Stomach smooth muscle (tissue), 2 donors: ENCODE measurements around the gene DIPK1C.
A peak's percentile ranks its signal among the peaks of the same experiment; 100 is the strongest.

Source experiments
- H3K27ac ChIP-seq: one replicate; pipeline ENCODE4 v1.7.0; 2013; ENCODE audit warnings: mild to moderate bottlenecking, low read length, inconsistent platforms
- H3K27me3 ChIP-seq, 2 donors: one replicate each; pipeline ENCODE4 v1.7.0; 2013; ENCODE audit warnings: low read length in 2 of 2; ENCODE audit not compliant: insufficient read depth in 2 of 2, control insufficient read depth in 1 of 2
- H3K36me3 ChIP-seq, 2 donors: one replicate each; pipeline ENCODE4 v1.7.0; 2013; ENCODE audit warnings: low read length in 2 of 2; ENCODE audit not compliant: control insufficient read depth in 2 of 2, insufficient read depth in 2 of 2
- H3K4me1 ChIP-seq: one replicate; pipeline ENCODE4 v1.7.0; 2013; ENCODE audit warnings: low read length; ENCODE audit not compliant: control insufficient read depth, insufficient read depth
- H3K4me3 ChIP-seq, 2 donors: one replicate each; pipeline ENCODE4 v1.7.0; 2013; ENCODE audit warnings: low read length in 2 of 2
- H3K9ac ChIP-seq, 2 donors: one replicate each; pipeline ENCODE4 v1.7.0; 2013; ENCODE audit warnings: low read length in 2 of 2, mild to moderate bottlenecking in 1 of 2
- H3K9me3 ChIP-seq, 2 donors: one replicate each; pipeline ENCODE4 v1.7.0; 2013; ENCODE audit warnings: low read length in 2 of 2; ENCODE audit not compliant: control insufficient read depth in 2 of 2
- donor health status: healthy.
- donor health status: Pancreatic carcinoma.

The DIPK1C gene

DNA sequence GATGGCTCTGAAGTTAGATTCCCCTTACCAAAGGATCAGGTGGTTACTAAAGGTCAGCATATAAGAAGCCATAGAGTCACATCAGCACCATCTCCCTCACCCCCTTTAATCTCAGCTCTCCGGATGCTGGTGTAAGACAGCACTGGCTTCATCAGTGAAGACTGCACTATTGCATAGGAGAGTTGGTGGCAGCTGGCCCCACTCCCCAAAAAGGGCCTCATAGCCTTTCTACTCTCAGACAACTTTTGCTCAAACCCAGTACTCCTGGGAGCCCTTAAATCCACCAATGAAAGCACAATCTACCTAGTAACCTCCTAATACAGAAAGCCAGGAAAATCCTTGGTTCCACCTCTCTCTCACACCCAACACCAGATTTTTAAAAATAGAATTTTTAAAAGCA is 6.9 kb upstream of the DIPK1C start:
- Histone ChIP-seq H3K4me3 (no peak overlapping the region), H3K27ac (no peak overlapping the region), H3K36me3 (no peaks in the 10 kb centered on the region)

GRCh38 chr18:74463254-74463653 is 6.1 kb upstream of the DIPK1C start:
- no peaks in the 10 kb centered on the region for H3K4me1 ChIP-seq
- no peaks in the 10 kb centered on the region for H3K36me3 ChIP-seq
- no peak overlapping the region for H3K9ac ChIP-seq
- peaks cover 0 to 9% of the 10 kb centered on the region in 2 donors for H3K27me3 ChIP-seq
- H3K27ac ChIP-seq = no peak overlapping the region
- no peak overlapping the region for H3K4me3 ChIP-seq
- no peaks in the 10 kb centered on the region for H3K9me3 ChIP-seq

More for the DNA sequence above, 6.9 kb upstream of the DIPK1C start:
- Histone ChIP-seq H3K9me3 (no peaks in the 10 kb centered on the region), H3K27me3 (peaks cover 0 to 5% of the 10 kb centered on the region in 2 donors), H3K9ac (no peak overlapping the region), H3K4me1 (no peaks in the 10 kb centered on the region)

DNA sequence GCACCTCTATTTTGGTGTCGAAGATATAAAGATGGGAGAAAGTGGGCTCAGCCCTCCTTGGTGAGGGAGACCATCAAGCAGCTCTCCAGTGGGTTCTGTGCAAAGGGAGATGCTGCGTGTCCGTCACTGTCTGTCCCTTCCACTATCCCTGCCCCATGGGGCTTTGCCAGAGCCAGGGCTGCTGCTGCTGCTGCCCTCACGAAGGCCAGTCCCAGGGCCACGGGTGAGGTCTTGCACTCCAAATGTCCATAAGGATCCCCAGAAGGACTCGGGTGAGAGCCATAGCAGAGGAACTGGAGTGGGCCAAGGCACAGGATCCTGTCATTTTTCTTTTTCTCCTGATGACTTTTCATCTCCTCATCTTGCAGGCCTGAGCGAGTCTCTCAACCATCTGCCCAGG is 3.7 kb upstream of the DIPK1C start:
- no peaks in the 10 kb centered on the region for H3K36me3 ChIP-seq
- no peak overlapping the region for H3K9ac ChIP-seq
- no peak overlapping the region for H3K4me3 ChIP-seq
- H3K9me3 ChIP-seq = no peaks in the 10 kb centered on the region
- peaks cover 14% of the 10 kb centered on the region for H3K4me1 ChIP-seq
- H3K27me3 ChIP-seq = peaks cover 20 to 21% of the 10 kb centered on the region in 2 donors
- no peak overlapping the region for H3K27ac ChIP-seq

- Histone ChIP-seq H3K27ac (no peak overlapping the region), H3K9me3 (no peaks in the 10 kb centered on the region), H3K36me3 (no peaks in the 10 kb centered on the region), H3K9ac (no peak overlapping the region), H3K4me3 (no peak overlapping the region), H3K4me1 (peaks cover 14% of the 10 kb centered on the region), H3K27me3 (peaks cover 22 to 26% of the 10 kb centered on the region in 2 donors)
These were observed 2.8 kb upstream of the DIPK1C start for GRCh38 chr18:74459889-74460288.

DNA sequence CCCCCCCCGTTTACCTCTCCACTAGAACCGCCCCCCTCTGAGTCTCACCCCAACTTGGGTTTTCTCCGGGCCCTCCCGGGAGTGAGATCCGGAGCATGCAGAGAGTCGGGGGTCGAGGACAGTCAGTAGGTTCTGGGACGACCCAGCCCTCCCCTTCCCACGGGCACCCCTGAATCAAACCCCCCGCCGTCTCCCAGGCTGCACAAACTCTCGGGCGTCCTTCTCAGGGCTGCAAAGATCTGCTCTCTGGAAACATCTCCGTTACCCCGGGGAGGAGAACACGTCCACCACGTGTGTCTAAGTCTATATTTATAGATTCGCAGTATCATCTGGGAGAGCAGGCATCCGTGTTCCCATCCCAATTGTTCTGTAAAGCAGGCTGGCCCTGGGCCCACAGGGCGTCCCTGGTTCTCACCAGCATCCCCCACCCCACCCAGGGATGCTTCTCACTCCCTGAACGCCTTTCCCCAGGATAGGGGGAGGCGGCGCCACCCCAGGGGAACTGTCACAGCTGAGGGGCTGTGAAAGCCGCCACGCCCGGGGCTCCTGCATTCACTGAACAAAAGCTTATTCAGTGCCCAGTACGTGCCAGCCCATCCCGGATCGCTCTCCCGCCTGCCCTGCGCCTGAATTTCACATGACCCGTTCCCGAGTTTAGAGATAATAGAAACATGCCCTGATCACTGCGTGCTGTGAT is 765 bp upstream of the DIPK1C start:
- Histone ChIP-seq H3K36me3 (no peaks in the 10 kb centered on the region), H3K27ac (no peak overlapping the region), H3K4me1 (peaks cover 14% of the 10 kb centered on the region), H3K4me3 (no peak overlapping the region), H3K9me3 (no peaks in the 10 kb centered on the region), H3K9ac (no peak overlapping the region), H3K27me3 (peaks cover 32 to 41% of the 10 kb centered on the region in 2 donors)

DNA sequence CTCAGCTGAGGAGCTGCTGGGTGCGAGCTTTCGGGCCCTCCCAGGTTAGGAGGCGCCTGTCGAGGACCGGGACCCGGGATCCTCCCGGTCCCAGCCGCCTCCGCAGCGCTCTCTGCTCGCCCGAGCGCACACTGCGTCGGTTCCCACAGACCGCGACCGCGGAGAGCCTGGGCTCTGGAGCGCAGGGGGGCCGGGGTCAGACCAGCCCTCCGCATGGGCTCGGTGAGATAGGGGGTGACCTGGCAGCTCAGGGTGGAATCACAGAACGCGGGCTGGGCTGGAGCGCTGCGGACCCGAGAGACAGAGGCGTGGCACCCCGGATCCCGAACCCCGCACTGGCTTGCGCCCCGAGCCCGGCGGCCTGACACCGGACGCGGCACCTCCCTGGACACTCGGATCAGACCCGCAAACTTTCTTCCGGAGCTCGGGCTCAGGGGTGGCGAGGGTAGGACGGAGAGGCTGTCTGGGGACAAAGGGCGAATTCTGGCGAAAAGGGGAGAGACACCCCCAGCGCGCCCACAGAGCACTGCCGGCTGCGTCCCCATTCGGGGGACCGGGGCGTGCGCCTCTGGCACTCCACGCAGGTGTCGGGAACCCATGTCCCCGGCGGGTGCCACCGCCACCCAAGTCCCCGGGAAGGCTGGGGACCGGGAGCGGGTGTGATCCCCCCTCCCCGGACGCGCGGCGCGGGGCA is 612 bp downstream of the DIPK1C start:
- peak overlapping the region; percentile 1 to 62 for H3K4me3 ChIP-seq
- H3K9ac ChIP-seq = no peak overlapping the region
- H3K36me3 ChIP-seq = no peaks in the 10 kb centered on the region
- peaks cover 32 to 41% of the 10 kb centered on the region in 2 donors for H3K27me3 ChIP-seq
- H3K27ac ChIP-seq = no peak overlapping the region
- peaks cover 14% of the 10 kb centered on the region for H3K4me1 ChIP-seq
- H3K9me3 ChIP-seq = no peaks in the 10 kb centered on the region

DNA sequence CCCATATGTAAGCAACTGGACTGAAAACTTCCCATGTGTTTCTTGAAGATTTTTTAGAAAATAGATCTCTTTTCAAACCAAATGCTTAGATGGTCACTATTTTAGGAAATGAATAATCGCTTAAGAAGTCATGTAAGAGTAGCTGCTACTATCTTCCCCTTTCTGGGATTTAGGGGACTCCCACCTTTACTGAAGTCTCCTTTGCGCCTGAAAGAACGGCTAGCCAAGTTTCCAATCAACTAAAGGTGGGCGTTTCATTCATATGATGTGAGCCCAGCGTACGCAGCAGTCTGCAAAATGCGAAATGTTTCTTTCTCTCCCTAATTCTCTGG is 1.1 kb downstream of the DIPK1C start:
- peaks cover 34 to 41% of the 10 kb centered on the region in 2 donors for H3K27me3 ChIP-seq
- H3K9me3 ChIP-seq = no peaks in the 10 kb centered on the region
- H3K4me1 ChIP-seq = peaks cover 14% of the 10 kb centered on the region
- H3K36me3 ChIP-seq = no peaks in the 10 kb centered on the region
- peak overlapping the region; percentile 1 to 62 for H3K4me3 ChIP-seq
- no peak overlapping the region for H3K9ac ChIP-seq
- no peak overlapping the region for H3K27ac ChIP-seq

GRCh38 chr18:74455386-74455785 is 1.7 kb downstream of the DIPK1C start:
- no peak overlapping the region for H3K4me3 ChIP-seq
- H3K27ac ChIP-seq = no peak overlapping the region
- H3K9ac ChIP-seq = no peak overlapping the region
- no peaks in the 10 kb centered on the region for H3K9me3 ChIP-seq
- H3K36me3 ChIP-seq = no peaks in the 10 kb centered on the region
- peaks cover 14% of the 10 kb centered on the region for H3K4me1 ChIP-seq
- H3K27me3 ChIP-seq = peaks cover 35 to 41% of the 10 kb centered on the region in 2 donors

DNA sequence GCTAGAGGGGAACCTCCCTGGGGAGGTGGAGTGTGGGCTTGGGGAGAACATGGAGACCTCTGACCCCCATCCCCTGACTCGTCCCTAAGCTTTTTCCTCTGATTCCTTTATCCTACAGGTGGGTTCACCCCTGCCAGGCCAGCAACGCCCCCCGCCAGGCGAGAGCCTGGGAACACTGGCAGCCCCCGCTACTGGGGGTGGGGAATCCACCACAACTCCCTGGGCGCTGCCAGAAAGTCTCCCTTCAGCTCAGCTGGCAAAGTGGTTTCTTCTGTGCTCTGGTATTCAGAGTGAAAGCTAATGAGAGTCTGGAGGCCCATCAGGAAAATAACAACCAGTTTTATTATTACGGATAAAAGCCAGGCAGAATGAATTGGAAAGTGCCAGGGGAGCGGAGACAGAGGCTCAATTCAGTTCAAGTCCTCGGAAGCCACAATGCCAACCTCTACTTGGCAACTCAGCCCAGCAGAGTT is 2.8 kb downstream of the DIPK1C start:
- Histone ChIP-seq H3K36me3 (no peaks in the 10 kb centered on the region), H3K27ac (no peak overlapping the region), H3K9ac (no peak overlapping the region), H3K27me3 (peaks cover 32 to 41% of the 10 kb centered on the region in 2 donors), H3K4me3 (no peak overlapping the region), H3K9me3 (no peaks in the 10 kb centered on the region), H3K4me1 (peaks cover 14% of the 10 kb centered on the region)

GRCh38 chr18:74453642-74454198 is 3.4 kb downstream of the DIPK1C start:
- H3K27me3 ChIP-seq = peaks cover 32 to 41% of the 10 kb centered on the region in 2 donors
- H3K4me3 ChIP-seq = no peak overlapping the region
- no peaks in the 10 kb centered on the region for H3K36me3 ChIP-seq
- no peak overlapping the region for H3K27ac ChIP-seq
- H3K9ac ChIP-seq = no peak overlapping the region
- no peaks in the 10 kb centered on the region for H3K9me3 ChIP-seq
- peaks cover 14% of the 10 kb centered on the region for H3K4me1 ChIP-seq
